Neural progenitor cell (in vitro differentiated cells): ENCODE data around the gene SNCAIP.

Experiments
- EZH2 ChIP-seq: fragments of 200-600 bp; sonication (generic); IDR thresholded peaks from 2 replicates; pipeline ENCODE4 v1.6.1; 2017; ENCODE audit warnings: antibody characterized with exemption, mild to moderate bottlenecking, moderate library complexity
- TF ChIP-seq, protein P1 (sequence below): fragments of 200-600 bp; sonication (generic); IDR thresholded peaks from 2 replicates; pipeline ENCODE4 v1.5.1; 2017; ENCODE audit warnings: antibody characterized with exemption, mild to moderate bottlenecking

DNA sequence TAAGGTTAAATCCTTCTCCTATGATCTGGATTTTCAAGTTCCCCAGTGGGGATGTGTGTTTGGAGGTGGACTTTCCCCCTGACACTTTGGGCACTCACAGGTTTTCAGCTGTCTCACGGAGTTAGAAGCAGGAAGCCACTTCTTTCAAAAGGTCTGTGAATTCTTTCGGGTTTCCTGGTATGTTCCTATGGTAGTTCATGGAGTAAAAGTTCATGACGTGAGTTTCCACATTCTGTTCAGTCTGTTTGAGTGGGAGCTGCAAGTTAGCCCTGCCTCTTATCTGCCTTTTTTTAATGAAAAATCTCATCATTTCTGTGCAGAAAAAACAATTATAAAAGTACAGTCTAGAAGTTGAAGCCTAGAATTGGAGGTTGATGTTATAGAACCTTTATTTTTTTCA is 24.9 kb upstream of the SNCAIP start:
- no peak for TF ChIP-seq EZH2
- TF ChIP-seq, protein P1, sequence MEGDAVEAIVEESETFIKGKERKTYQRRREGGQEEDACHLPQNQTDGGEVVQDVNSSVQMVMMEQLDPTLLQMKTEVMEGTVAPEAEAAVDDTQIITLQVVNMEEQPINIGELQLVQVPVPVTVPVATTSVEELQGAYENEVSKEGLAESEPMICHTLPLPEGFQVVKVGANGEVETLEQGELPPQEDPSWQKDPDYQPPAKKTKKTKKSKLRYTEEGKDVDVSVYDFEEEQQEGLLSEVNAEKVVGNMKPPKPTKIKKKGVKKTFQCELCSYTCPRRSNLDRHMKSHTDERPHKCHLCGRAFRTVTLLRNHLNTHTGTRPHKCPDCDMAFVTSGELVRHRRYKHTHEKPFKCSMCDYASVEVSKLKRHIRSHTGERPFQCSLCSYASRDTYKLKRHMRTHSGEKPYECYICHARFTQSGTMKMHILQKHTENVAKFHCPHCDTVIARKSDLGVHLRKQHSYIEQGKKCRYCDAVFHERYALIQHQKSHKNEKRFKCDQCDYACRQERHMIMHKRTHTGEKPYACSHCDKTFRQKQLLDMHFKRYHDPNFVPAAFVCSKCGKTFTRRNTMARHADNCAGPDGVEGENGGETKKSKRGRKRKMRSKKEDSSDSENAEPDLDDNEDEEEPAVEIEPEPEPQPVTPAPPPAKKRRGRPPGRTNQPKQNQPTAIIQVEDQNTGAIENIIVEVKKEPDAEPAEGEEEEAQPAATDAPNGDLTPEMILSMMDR = no peak
